ENCODE measurements around the gene POLR3C. TPM values are rescaled to one million over a fixed set of nuclear protein-coding genes. Genes with fewer than 3 reads are reported as not detected.

Gene POLR3C
- total and polyA plus RNA-seq, 10 of the 15 experiments (the other 5 are each of a cell fraction or from before 2014, with no cell fraction given), result 13.0 to 44.8 (median 34.8) TPM

DNA sequence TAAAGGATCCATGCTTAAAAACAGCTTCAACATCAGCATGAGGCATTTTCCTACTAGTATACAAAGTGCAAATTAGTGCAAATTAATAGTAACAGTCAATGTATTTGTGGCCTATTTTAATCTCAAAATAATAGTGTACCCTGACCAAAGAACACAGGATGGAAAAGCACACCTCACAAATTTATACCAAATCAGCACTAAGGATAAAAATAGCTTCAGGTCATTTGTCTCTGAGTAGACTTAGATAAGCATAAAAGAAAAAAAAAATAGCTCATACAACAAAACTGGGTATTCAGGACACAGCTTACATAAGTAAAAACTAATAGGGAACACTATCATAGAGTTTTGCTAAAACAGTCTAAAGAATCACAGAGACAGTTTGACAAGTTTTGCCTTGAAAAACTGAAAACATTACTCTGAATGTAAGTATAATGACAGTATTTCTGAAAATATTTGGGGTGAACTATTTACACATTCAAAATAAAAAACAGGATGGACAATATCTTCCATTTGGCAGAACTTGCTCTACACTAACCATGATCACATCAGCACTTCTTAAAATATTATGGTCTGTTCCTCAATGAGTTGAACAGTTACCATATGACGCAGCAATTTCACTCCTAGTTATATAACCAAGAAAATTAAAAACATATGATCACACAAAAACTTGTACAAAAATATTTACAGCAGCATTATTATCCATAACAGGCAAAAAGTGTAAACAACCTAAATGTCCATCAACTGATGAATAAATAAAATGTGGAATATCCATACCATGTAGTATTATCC lies 46.4 kb upstream of the POLR3C start (continued):
- TF ChIP-seq, protein P1, sequence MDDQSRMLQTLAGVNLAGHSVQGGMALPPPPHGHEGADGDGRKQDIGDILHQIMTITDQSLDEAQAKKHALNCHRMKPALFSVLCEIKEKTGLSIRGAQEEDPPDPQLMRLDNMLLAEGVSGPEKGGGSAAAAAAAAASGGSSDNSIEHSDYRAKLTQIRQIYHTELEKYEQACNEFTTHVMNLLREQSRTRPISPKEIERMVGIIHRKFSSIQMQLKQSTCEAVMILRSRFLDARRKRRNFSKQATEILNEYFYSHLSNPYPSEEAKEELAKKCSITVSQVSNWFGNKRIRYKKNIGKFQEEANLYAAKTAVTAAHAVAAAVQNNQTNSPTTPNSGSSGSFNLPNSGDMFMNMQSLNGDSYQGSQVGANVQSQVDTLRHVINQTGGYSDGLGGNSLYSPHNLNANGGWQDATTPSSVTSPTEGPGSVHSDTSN (IDR thresholded peaks at IDR 0.05; ENCODE audit: insufficient replicate concordance, low read depth, low read length), result no peak
- TF ChIP-seq ZNF217 (IDR thresholded peaks at IDR 0.05) (no peak), TAF1 (IDR thresholded peaks at IDR 0.05; ENCODE audit: borderline replicate concordance, low read depth, low read length) (no peak), PML (IDR thresholded peaks at IDR 0.05; ENCODE audit: low read length) (no peak), FOXM1 (IDR thresholded peaks at IDR 0.05; ENCODE audit: low read depth, low read length) (no peak), SMC3 (IDR thresholded peaks at IDR 0.05; ENCODE audit: borderline replicate concordance, low read length) (no peak), TBL1XR1 (IDR thresholded peaks at IDR 0.05; ENCODE audit: low read depth, low read length) (no peak), NR2F1 (conservative IDR thresholded peaks at IDR 0.05) (no peak)

DNA sequence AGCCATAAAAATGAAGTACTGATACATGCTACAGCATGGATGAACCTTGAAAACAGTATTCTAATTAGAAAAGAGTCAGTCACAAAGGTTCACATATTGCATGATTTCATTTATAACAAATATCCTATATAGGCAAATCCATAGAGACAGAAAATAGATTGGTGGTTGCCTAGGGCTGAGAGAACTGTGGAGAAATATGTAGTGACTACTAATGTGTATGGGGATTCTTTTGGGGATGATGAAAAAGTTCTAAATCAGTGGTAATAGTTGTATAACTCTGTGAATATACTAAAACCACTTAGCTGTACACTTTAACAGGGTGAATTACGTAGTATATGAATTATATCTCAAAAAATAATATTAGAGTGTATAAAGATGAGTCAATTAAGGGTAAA lies 45.9 kb upstream of the POLR3C start:
- SMC1A ChIA-PET (ENCODE audit: uncharacterized antibody, unreplicated experiment), result interaction anchor here (1.2 kb wide), 1 partner anchor 28 kb away, joined by 3 read pairs; no protein-coding TSS in a partner anchor
- intact Hi-C loops (cut with micrococcal nuclease; ENCODE audit: unreplicated experiment), result no loop called here
- POLR2A ChIA-PET, result no interaction called here

More for the DNA sequence above, 45.9 kb upstream of the POLR3C start:
- Histone ChIP-seq H3K79me2 (ENCODE audit: control insufficient read depth, insufficient read depth, low read length) (no peaks in the 10 kb centered on the region), H3K27ac (ENCODE audit: control insufficient read depth, insufficient read depth) (no peak overlapping the region), H3K4me1 (ENCODE audit: control insufficient read depth, insufficient read depth, low read length) (no peaks in the 10 kb centered on the region), H2AFZ (ENCODE audit: control insufficient read depth, low read depth, low read length) (no peak overlapping the region), H3K4me2 (ENCODE audit: control insufficient read depth, insufficient read depth) (no peak overlapping the region), H3K27me3 (replicated peaks in 1 of 2; ENCODE audit: control insufficient read depth in 2 of 2, insufficient read depth in 2 of 2, low read length in 1 of 2) (no peaks in the 10 kb centered on the region), H4K20me1 (ENCODE audit: control insufficient read depth, insufficient read depth) (no peaks in the 10 kb centered on the region), H3K4me3 (no peak overlapping the region), H3K36me3 (ENCODE audit: control insufficient read depth in 2 of 2, insufficient read depth in 2 of 2, low read length in 1 of 2) (peaks cover 0 to 15% of the 10 kb centered on the region in 2 experiments; a peak in 2 of 4 replicates), H3K9me3 (replicated peaks; ENCODE audit: control insufficient read depth, insufficient read depth, low read length) (no peaks in the 10 kb centered on the region), H3K9ac (ENCODE audit: control insufficient read depth, insufficient read depth, low read length) (no peak overlapping the region)
- 95% methylated on average over 1 of the region's 1 CpG for WGBS (ENCODE audit: insufficient coverage, insufficient replicate concordance, low lambda C conversion rate, missing lambda C conversion rate)
- CTCF ChIA-PET, result no interaction called here
- RAD21 ChIA-PET (ENCODE audit: unreplicated experiment), result no interaction called here
- no peak for FAIRE-seq
- no TSS peak for BruUV-seq (replicated peaks)
- TF ChIP-seq CEBPB (IDR thresholded peaks at IDR 0.05; ENCODE audit: borderline replicate concordance in 1 of 2, low read depth in 2 of 2, low read length in 2 of 2) (no peak), TARDBP (IDR thresholded peaks at IDR 0.05; ENCODE audit: borderline replicate concordance) (no peak)
- TF ChIP-seq, protein P2, sequence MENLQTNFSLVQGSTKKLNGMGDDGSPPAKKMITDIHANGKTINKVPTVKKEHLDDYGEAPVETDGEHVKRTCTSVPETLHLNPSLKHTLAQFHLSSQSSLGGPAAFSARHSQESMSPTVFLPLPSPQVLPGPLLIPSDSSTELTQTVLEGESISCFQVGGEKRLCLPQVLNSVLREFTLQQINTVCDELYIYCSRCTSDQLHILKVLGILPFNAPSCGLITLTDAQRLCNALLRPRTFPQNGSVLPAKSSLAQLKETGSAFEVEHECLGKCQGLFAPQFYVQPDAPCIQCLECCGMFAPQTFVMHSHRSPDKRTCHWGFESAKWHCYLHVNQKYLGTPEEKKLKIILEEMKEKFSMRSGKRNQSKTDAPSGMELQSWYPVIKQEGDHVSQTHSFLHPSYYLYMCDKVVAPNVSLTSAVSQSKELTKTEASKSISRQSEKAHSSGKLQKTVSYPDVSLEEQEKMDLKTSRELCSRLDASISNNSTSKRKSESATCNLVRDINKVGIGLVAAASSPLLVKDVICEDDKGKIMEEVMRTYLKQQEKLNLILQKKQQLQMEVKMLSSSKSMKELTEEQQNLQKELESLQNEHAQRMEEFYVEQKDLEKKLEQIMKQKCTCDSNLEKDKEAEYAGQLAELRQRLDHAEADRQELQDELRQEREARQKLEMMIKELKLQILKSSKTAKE (IDR thresholded peaks at IDR 0.05; ENCODE audit: low read depth, poor library complexity, severe bottlenecking), result no peak
- no peak for ATAC-seq
- no peak for DNase-seq (ENCODE audit: low read depth, low spot score)
- in situ Hi-C loops (cut with MboI), result no loop called here

Data from GM12878 (cell line).